GM10266 (cell line): ENCODE results near the gene RASEF.
"Not testable (repeated sequence)": the region's sequence is repeated elsewhere in the genome, so short reads cannot be mapped to it uniquely, and the experiment has no call there.

Experiments
- DNase-seq: peaks from one replicate; pipeline ENCODE4 v3.0.0; 2012; ENCODE audit errors: extremely low spot score
- TF ChIP-seq, protein P1 (sequence below): IDR thresholded peaks from 2 replicates; pipeline ENCODE4 v1.5.1; 2012; ENCODE audit warnings: mild to moderate bottlenecking, low read depth; ENCODE audit not compliant: control insufficient read depth, insufficient read depth; ENCODE audit errors: missing control alignments

The RASEF gene

DNA sequence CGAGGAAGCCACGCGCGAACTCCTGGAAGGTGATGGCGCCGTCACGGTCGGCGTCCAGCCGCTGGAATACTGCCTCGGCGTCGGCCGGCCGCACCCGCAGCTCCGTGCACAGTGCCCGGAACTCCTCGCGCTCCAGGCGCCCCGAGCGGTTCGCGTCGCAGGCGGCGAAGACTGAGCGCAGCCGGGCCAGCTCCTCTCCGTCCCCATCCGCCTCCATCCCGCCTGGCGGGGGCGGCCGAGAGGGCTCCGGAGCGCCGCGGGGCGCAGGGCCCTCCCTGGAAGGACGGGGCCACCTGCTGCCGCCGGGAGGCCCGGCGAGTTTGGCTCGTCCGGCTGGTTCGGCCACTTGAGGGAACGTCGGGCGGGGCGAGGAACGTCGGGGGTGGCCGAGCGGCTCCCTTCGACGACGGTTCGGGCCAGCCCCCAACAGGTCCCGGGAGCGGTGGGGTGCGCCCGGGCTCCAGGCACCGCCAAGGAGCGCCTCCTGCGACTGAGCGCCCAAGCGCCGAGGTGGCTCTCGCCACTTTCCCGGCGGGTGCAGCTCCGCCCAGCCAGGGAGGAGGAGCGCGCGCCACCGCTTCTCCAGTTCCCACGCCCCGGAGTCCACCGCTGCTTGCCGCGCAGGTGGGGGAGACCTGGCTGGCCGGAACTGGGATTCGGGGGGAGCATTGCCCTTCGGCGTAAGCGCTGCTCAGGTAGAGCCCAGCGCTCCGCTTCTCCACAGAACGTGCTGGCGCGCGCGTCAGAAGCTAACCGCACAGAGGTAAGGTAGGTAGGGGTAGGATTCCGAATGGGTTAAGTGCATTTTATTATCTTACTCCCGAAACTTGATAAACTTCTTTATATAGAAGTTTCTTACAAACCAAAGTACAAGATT lies at the start of gene RASEF:
TSS of gene RASEF (minus strand) at position 492 of the 877 bp plus-strand sequence. CDS start at position 217, 275 bp downstream.
- no peak for DNase-seq
- TF ChIP-seq, protein P1, sequence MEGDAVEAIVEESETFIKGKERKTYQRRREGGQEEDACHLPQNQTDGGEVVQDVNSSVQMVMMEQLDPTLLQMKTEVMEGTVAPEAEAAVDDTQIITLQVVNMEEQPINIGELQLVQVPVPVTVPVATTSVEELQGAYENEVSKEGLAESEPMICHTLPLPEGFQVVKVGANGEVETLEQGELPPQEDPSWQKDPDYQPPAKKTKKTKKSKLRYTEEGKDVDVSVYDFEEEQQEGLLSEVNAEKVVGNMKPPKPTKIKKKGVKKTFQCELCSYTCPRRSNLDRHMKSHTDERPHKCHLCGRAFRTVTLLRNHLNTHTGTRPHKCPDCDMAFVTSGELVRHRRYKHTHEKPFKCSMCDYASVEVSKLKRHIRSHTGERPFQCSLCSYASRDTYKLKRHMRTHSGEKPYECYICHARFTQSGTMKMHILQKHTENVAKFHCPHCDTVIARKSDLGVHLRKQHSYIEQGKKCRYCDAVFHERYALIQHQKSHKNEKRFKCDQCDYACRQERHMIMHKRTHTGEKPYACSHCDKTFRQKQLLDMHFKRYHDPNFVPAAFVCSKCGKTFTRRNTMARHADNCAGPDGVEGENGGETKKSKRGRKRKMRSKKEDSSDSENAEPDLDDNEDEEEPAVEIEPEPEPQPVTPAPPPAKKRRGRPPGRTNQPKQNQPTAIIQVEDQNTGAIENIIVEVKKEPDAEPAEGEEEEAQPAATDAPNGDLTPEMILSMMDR, result no peak

DNA sequence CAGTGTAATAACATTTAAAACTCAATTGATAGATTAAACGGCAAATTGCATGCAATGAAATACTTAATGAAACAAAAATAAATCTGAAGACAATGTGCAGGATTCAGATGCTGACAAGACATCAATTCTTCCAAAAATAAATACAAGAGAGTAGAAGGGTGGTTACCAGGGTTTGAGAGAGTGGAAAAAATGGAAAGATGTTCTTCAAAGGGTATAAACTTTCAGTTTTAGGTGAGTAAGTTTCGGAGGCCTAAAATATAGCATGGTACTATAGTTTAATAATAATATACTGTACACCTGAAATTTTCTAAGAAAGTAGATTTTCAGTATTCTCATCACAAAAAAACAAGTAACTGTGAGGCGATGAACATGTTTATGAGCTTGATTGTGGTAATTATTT lies 48.2 kb upstream of the RASEF start:
- TF ChIP-seq, protein P1, result no peak
- DNase-seq, result no peak

DNA sequence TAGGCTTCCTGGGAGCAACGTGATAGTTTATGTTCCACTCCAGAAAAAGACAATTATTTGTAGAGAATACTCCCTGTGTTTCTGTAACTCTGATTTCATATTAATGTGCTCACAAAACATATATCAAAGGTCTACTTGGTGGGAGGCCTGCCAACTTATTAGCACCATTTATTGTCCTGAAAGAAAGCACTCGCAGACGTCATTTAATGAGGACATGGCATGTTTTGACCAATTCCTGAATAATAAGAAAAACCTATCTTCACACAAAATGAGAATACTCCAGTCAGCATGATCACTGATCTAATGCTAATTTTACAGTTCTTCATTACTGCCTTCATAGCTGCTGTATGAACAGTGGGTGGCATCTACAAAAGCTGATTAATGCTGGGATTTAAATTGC lies 46.4 kb upstream of the RASEF start:
- TF ChIP-seq, protein P1, result no peak
- no peak for DNase-seq

DNA sequence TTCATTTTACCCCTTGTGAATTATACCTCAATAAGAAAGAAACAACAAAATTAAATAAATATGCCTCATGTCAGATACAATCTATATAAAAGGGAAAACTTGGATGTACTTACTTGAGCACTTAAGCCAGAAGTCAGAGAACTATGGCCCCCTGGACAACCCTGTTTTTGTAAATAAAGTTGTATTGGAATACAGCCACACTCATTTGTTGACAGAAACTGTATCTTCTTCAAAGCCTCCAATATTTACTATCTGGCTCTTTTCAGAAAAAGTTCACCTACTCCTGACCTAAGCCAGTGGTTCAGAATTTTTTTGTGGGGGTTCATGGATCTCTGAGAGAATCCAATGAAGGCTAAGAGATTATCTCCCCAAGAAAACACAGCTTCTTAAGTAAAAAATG lies 45.3 kb upstream of the RASEF start:
- DNase-seq, result no peak
- TF ChIP-seq, protein P1, result no peak

DNA sequence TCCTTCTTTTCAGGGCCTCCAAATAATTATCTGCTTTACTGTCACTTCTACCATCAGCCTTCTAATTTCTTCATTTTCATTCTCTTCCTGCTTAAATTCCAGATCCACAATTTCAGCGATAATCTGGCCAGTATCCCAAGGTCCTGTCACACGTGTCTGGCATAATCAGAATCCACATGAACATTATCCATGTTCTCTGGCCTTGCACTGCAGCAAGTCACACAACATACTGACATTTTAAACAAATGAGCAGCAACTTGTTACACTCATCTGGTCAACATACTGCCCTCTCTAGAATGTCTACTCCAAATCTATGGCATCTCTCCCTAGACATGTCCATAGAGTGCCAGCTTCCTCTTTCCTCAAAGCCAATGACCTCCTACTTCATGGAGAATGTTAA lies 43.8 kb upstream of the RASEF start:
- TF ChIP-seq, protein P1, result no peak
- DNase-seq, result no peak

DNA sequence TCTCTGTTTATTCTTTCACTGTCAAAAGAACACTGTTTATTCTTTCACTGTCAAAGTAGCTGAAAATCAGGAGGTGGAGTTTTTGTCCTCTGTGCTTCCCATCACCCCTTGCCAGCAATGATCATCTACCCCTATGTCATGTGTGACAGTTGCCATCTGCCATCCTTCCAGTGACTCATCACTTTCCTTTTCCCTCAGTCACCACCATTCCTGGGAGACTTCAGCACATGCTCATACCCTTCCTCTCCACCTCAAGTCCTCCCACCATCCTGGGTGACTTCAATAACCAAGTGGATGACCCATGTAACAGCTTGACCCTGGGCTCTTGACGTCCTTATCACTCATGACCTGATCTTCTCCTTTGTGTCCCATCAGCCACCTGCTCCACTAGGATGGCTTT lies 43.3 kb upstream of the RASEF start:
- DNase-seq, result no peak
- TF ChIP-seq, protein P1, result no peak

DNA sequence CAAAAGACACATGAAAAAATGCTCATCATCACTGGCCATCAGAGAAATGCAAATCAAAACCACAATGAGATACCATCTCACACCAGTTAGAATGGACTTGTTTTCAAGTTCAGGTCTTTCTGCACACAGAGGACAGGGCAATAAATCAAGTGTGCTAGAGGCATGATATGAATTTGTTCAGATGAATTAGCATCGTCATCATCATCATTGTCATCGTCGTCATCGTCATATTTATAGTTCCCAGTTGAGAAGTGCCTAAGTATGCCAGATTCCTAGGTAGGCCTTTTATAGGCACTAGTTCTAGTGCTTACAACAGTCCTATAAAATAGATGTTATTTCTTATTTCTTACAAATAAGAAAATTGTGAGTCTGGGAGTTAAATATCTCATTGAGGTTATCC lies 34.7 kb upstream of the RASEF start:
- TF ChIP-seq, protein P1, result no peak

DNA sequence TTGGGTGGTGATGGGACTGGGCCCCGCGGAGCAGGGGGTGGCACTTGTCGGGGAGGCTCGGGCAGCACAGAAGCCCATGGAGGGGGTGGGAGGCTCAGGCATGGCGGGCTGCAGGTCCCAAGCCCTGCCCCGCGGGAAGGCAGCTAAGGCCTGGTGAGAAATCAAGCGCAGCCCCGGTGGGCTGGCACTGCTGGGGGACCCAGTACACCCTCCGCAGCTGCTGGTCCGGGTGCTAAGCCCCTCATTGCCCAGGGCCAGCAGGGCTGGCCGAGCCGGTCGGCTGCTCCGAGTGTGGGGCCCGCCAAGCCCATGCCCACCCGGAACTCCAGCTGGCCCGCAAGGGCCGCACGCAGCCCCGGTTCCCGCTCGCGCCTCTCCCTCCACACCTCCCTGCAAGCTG lies 30.4 kb upstream of the RASEF start:
- DNase-seq, result not testable (repeated sequence)

More for the DNA sequence above, 34.7 kb upstream of the RASEF start:
- no peak for DNase-seq
